Measurements from ENCODE around the gene PCDHA4. TPM values are rescaled to one million over a fixed set of nuclear protein-coding genes. Genes with fewer than 3 reads are reported as not detected.
A peak's percentile ranks its signal among the peaks of the same experiment; 100 is the strongest.
"Not testable (repeated sequence)": the region's sequence is repeated elsewhere in the genome, so short reads cannot be mapped to it uniquely, and the experiment has no call there.

The PCDHA4 gene
- total RNA-seq, 1 experiment from 2014 or later = not detected

DNA sequence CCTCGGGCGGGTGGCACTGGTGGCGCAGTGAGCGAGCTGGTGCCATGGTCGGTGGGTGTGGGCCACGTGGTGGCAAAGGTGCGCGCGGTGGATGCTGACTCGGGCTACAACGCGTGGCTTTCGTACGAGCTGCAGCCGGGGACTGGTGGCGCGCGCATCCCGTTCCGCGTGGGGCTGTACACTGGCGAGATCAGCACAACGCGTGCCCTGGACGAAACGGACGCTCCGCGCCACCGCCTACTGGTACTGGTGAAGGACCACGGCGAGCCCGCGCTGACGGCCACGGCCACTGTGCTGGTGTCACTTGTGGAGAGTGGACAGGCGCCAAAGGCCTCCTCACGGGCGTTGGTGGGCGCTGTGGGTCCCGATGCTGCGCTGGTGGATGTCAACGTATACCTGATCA lies 2.0 kb downstream of the PCDHA4 start:
- no peak for DNase-seq (ENCODE audit: extremely low read depth, low read depth)

DNA sequence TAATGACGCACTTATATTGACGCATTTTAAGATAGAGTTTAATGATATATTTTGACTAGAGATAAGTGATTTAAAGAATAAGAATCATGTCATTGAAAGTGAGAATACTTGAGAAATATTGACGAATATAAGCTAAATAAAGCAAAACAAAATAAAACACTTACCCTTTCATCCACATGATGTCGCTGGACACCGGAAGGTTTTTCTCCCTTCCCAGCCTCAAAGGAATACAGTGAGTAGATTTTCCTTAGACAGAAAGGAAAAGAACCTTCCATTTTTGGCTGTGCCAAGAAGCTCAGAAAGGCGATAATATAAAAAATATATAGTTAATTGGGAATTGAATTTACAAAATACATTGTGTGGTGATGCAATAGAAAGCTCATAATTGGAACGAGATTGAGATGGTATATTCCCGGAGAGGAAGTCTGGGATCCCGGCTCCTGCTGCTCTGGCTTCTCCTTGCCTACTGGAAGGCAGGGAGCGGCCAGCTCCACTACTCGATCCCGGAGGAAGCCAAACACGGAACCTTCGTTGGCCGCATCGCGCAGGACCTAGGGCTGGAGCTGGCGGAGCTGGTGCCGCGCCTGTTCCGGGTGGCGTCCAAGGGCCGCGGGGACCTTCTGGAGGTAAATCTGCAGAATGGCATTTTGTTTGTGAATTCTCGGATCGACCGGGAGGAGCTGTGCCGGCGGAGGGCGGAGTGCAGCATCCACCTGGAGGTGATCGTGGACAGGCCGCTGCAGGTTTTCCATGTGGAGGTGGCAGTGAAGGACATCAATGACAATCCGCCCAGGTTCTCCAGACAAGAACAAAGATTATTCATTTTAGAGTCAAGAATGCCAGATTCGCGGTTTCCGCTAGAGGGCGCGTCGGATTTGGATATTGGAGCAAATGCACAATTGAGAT lies 14.8 kb downstream of the PCDHA4 start, which contains the start of gene PCDHA5:
PCDHA5 (plus strand) TSS at position 239 of the 906 bp plus-strand sequence.
- DNase-seq (ENCODE audit: extremely low read depth, low read depth) = peak; percentile 17

DNA sequence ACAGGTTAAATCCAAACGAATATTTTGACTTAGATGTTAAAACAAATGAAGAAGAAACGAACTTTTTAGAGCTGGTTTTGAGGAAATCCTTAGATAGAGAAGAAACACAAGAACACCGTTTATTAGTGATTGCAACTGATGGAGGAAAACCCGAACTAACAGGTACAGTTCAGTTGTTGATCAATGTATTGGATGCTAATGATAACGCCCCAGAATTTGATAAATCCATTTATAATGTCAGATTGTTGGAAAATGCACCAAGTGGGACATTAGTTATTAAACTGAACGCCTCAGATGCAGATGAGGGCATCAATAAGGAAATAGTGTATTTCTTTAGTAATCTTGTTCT lies 15.4 kb downstream of the PCDHA4 start:
- no peak for DNase-seq (ENCODE audit: extremely low read depth, low read depth)

DNA sequence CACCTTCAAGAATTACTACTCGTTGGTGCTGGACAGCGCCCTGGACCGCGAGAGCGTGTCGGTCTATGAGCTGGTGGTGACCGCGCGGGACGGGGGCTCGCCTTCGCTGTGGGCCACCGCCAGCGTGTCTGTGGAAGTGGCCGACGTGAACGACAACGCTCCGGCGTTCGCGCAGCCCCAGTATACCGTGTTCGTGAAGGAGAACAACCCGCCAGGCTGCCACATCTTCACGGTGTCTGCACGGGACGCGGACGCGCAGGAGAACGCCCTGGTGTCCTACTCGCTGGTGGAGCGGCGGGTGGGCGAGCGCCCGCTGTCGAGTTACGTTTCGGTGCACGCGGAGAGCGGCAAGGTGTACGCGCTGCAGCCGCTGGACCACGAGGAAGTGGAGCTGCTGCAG lies 16.1 kb downstream of the PCDHA4 start:
- DNase-seq (ENCODE audit: extremely low read depth, low read depth) = not testable (repeated sequence)

DNA sequence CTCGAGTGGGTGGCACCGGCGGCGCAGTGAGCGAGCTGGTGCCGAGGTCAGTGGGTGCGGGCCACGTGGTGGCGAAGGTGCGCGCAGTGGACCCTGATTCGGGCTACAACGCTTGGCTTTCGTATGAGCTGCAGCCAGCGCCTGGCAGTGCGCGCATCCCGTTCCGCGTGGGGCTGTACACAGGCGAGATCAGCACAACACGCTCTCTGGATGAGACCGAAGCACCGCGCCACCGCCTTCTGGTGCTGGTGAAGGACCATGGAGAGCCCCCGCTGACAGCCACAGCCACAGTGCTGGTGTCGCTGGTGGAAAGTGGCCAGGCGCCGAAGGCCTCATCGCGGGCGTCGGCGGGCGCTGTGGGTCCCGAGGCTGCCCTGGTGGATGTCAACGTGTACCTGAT lies 16.6 kb downstream of the PCDHA4 start:
- no peak for DNase-seq (ENCODE audit: extremely low read depth, low read depth)

DNA sequence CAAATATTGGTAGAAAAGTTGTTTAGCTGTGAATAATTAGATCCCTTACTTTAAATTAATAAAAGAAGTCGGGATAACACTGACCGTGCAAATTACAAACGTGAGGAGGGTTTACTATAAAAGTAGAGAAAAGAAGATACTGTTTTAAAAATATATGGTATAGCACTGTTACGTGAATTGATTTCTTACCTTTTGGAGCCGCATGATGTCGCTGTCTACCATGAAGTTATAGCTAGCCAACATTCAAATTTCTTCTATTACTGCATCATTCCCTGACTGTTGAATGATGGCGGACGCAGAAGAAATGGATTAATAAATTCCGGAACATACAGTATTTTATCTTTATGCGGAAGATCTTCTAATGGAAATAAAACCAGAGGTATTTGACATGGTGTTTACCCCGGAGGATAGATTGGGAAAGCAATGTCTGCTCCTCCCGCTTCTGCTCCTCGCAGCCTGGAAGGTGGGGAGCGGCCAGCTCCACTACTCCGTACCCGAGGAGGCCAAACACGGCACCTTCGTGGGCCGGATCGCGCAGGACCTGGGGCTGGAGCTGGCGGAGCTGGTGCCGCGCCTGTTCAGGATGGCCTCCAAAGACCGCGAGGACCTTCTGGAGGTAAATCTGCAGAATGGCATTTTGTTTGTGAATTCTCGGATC lies 21.0 kb downstream of the PCDHA4 start, which contains the start of gene PCDHA6:
PCDHA6 (plus strand) TSS at position 257 of the 658 bp plus-strand sequence; CDS start at position 389, 132 bp downstream.
- DNase-seq (ENCODE audit: extremely low read depth, low read depth) = no peak

DNA sequence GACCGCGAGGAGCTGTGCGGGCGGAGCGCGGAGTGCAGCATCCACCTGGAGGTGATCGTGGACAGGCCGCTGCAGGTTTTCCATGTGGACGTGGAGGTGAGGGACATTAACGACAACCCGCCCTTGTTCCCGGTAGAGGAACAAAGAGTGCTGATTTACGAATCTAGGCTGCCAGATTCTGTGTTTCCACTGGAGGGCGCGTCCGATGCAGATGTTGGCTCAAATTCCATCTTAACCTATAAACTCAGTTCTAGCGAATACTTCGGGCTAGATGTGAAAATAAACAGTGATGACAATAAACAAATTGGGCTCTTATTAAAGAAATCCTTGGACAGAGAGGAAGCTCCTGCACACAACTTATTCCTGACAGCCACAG lies 21.5 kb downstream of the PCDHA4 start:
- DNase-seq (ENCODE audit: extremely low read depth, low read depth) = no peak

DNA sequence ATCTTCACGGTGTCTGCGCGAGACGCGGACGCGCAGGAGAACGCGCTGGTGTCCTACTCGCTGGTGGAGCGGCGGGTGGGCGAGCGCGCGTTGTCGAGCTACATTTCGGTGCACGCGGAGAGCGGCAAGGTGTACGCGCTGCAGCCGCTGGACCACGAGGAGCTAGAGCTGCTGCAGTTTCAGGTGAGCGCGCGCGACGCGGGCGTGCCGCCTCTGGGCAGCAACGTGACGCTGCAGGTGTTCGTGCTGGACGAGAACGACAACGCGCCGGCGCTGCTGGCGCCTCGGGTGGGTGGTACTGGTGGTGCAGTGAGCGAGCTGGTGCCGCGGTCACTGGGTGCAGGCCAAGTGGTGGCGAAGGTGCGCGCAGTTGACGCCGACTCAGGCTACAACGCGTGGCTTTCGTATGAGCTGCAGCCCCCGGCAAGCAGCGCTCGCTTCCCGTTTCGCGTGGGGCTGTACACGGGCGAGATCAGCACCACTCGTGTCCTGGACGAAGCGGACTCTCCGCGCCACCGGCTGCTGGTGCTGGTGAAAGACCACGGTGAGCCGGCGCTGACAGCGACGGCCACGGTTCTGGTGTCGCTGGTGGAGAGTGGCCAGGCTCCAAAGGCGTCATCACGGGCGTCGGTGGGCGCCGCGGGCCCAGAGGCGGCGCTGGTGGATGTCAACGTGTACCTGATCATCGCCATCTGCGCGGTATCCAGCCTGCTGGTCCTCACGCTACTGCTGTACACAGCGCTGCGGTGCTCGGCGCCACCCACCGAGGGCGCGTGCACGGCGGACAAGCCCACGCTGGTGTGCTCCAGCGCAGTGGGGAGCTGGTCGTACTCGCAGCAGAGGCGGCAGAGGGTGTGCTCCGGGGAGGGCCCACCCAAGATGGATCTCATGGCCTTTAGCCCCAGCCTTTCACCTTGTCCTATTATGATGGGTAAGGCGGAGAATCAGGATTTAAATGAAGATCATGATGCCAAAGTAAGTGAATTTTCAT lies 22.9 kb downstream of the PCDHA4 start:
- not testable (repeated sequence) for DNase-seq (ENCODE audit: extremely low read depth, low read depth)

DNA sequence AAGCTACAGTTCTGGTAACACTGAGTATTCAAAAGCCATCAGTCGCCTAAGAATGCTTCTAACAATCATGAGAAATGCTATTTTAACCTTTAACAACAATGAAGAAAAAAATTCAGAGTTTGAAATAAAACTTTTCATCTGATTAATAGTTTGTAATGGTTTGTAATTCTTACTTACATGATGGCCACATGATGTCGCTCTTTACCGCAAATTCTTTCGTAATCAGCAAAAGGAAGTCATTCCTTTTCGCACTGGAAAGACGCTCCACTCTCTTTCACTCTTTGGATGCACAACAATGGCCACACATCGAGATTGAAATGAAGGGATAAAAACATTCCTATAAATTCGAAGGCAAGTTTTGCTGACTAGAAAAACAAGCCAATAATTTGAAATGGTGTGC lies 27.1 kb downstream of the PCDHA4 start, which contains the start of gene PCDHA7:
PCDHA7 (plus strand) TSS at position 277 of the 400 bp plus-strand sequence; CDS start at position 392, 115 bp downstream.
- DNase-seq (ENCODE audit: extremely low read depth, low read depth) = peak; percentile 26

DNA sequence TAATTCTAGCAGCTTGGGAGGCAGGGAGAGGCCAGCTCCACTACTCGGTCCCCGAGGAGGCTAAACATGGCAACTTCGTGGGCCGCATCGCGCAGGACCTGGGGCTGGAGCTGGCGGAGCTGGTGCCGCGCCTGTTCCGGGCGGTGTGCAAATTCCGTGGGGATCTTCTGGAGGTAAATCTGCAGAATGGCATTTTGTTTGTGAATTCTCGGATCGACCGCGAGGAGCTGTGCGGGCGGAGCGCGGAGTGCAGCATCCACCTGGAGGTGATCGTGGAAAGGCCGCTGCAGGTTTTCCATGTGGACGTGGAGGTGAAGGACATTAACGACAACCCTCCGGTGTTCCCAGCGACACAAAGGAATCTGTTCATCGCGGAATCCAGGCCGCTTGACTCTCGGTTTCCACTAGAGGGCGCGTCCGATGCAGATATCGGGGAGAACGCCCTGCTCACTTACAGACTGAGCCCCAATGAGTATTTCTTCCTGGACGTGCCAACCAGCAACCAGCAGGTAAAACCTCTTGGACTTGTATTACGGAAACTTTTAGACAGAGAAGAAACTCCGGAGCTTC lies 27.7 kb downstream of the PCDHA4 start:
- DNase-seq (ENCODE audit: extremely low read depth, low read depth) = not testable (repeated sequence)

DNA sequence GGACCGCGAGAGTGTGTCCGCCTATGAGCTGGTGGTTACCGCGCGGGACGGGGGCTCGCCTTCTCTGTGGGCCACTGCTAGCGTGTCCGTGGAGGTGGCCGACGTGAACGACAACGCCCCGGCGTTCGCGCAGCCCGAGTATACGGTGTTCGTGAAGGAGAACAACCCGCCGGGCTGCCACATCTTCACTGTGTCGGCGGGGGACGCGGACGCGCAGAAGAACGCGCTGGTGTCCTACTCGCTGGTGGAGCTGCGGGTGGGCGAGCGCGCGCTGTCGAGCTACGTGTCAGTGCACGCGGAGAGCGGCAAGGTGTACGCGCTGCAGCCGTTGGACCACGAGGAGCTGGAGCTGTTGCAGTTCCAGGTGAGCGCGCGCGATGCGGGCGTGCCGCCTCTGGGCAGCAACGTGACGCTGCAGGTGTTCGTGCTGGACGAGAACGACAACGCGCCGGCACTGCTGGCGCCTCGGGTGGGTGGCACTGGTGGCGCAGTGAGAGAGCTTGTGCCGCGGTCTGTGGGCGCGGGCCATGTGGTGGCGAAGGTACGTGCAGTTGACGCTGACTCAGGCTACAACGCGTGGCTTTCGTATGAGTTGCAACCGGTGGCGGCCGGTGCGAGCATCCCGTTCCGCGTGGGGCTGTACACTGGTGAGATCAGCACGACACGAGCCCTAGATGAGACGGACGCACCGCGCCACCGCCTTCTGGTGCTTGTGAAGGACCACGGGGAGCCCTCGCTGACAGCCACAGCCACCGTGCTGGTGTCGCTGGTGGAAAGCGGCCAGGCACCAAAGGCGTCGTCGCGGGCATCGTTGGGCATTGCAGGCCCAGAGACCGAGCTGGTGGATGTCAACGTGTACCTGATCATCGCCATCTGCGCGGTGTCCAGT lies 29.0 kb downstream of the PCDHA4 start:
- DNase-seq (ENCODE audit: extremely low read depth, low read depth) = no peak

DNA sequence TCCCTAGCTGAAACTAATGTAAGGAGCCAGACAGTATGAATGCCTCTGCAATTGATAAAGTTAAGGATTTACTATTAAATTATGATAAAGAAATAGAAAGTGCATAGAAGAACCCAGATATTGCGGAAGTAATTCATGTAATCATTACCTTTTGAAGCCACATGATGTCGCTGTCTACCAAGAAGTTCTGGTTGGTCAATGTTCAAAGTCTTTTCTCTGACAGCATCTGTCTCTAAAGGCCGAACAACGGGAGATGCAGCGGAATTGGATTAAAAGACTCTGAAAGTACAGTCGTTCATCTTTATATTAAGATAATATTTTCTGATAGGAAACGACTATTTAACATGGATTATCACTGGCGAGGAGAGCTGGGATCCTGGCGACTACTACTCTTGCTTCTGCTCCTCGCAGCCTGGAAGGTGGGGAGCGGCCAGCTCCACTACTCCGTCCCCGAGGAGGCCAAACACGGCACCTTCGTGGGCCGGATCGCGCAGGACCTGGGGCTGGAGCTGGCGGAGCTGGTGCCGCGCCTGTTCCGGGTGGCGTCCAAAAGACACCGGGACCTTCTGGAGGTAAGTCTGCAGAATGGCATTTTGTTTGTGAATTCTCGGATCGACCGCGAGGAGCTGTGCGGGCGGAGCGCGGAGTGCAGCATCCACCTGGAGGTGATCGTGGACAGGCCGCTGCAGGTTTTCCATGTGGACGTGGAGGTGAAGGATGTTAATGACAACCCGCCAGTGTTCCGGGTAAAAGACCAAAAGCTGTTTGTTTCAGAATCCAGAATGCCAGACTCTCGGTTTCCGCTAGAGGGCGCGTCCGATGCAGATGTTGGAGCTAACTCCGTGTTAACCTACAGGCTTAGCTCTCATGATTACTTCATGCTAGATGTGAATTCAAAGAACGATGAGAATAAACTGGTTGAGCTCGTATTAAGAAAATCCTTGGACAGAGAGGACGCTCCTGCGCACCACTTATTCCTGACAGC lies 34.4 kb downstream of the PCDHA4 start, which contains the start of gene PCDHA8:
PCDHA8 (plus strand) TSS at position 210 of the 985 bp plus-strand sequence; CDS start at position 345, 135 bp downstream.
- DNase-seq (ENCODE audit: extremely low read depth, low read depth) = peak; percentile 46

DNA sequence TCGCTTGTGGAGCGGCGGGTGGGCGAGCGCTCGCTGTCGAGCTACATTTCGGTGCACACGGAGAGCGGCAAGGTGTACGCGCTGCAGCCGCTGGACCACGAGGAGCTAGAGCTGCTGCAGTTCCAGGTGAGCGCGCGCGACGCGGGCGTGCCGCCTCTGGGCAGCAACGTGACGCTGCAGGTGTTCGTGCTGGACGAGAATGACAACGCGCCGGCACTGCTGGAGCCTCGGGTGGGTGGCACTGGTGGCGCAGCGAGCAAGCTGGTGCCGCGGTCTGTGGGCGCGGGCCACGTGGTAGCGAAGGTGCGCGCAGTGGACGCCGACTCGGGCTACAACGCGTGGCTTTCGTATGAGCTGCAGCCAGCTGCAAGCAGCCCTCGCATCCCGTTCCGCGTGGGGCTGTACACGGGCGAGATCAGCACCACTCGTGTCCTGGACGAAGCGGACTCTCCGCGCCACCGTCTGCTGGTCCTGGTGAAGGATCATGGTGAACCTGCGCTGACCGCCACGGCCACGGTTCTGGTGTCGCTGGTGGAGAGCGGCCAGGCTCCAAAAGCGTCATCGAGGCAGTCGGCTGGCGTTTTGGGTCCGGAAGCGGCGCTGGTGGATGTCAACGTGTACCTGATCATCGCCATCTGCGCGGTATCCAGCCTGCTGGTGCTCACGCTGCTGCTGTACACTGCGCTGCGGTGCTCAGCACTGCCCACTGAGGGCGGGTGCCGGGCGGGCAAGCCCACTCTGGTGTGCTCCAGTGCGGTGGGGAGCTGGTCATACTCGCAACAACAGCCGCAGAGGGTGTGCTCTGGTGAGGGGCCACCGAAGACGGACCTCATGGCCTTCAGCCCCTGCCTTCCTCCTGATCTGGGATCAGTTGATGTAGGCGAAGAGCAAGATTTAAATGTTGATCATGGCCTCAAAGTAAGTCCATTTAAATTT lies 36.2 kb downstream of the PCDHA4 start:
- DNase-seq (ENCODE audit: extremely low read depth, low read depth) = no peak

DNA sequence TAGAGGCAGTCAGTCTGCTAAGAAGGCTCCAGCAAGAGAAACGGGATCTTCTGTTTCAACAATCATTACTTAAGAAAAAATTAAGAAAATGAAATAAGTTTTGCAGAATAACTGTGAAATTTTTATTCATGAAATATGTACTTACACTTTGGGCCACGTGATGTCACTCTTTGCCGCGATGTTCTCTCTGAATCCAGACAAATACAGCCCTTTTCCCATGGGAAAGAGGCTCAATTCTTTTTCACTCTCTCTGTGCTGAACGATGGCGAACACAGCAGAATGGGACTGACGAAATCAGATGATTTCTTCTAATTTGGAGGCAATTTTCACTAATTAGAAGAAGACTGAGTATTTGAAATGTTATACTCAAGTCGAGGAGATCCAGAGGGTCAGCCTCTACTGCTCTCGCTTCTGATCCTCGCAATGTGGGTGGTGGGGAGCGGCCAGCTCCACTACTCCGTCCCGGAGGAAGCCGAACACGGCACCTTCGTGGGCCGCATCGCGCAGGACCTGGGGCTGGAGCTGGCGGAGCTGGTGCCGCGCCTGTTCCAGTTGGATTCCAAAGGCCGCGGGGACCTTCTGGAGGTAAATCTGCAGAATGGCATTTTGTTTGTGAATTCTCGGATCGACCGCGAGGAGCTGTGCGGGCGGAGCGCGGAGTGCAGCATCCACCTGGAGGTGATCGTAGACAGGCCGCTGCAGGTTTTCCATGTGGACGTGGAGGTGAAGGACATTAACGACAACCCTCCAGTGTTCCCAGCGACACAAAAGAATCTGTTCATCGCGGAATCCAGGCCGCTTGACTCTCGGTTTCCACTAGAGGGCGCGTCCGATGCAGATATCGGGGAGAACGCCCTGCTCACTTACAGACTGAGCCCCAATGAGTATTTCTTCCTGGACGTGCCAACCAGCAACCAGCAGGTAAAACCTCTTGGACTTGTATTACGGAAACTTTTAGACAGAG lies 41.6 kb downstream of the PCDHA4 start, which contains the start of gene PCDHA9:
PCDHA9 (plus strand) TSS at position 244 of the 964 bp plus-strand sequence; CDS start at position 358, 114 bp downstream.
- DNase-seq (ENCODE audit: extremely low read depth, low read depth) = peak; percentile 6

Data from NCI-H460 (cell line).